B cell (primary cell): Measurements from ENCODE around the gene LRP11. TPM values are rescaled to one million over a fixed set of nuclear protein-coding genes. Genes with fewer than 3 reads are reported as not detected.

ENCODE experiments used
- ATAC-seq: fragments of 200-7000 bp; cut with Tn5 transposase; one replicate; pipeline ENCODE4 v1.10.0; 2021; ENCODE audit warnings: low read depth, mild to moderate bottlenecking, moderate number of reproducible peaks, moderate library complexity
- CTCF ChIA-PET: fragments of 350-600 bp; sonication (Branson Sonifier 250); formaldehyde crosslinking; loops from one replicate; lab custom pipeline; 2021; ENCODE audit warnings: antibody characterized with exemption, inconsistent platforms; lab: Charles Lee
- POLR2A ChIA-PET: fragments of 350-600 bp; sonication (Branson Sonifier 250); formaldehyde crosslinking; loops from one replicate; lab custom pipeline; 2021; ENCODE audit warnings: antibody characterized with exemption; lab: Charles Lee
- DNase-seq: peaks from one replicate; pipeline ENCODE4 v3.0.0; 2013
- H2AFZ ChIP-seq: 2 replicates; pipeline ENCODE4 v1.6.1; 2012; ENCODE audit warnings: mild to moderate bottlenecking, low read depth, low read length; ENCODE audit not compliant: insufficient read depth, poor library complexity, severe bottlenecking
- H3K27ac ChIP-seq, 2 donors: 1 replicate in 1 of 2; 2 replicates in 1 of 2; pipeline ENCODE4 v1.5.1; 2012 to 2013; ENCODE audit warnings: low read length in 2 of 2, mild to moderate bottlenecking in 2 of 2, moderate library complexity in 1 of 2
- H3K27me3 ChIP-seq, 4 experiments: fragments of 200-600 bp in 1 of 4; sonication (generic) in 1 of 4; replicated peaks in 1 of 4; 1 replicate in 2 of 4; 2 replicates in 2 of 4; pipeline versions ENCODE4 v1.6.1 to v1.7.0; 2013 to 2016; ENCODE audit warnings: low read length in 3 of 4, mild to moderate bottlenecking in 2 of 4, mixed read lengths in 1 of 4, moderate library complexity in 1 of 4; ENCODE audit not compliant: insufficient read depth in 4 of 4, control insufficient read depth in 3 of 4; ENCODE audit errors: control extremely low read depth in 1 of 4
- H3K36me3 ChIP-seq, 2 experiments: replicated peaks in 1 of 2; 1 replicate in 1 of 2; 2 replicates in 1 of 2; pipeline versions ENCODE4 v1.6.1 to v1.7.1; 2013; ENCODE audit warnings: low read length in 1 of 2; ENCODE audit not compliant: insufficient read depth in 2 of 2, control insufficient read depth in 1 of 2; ENCODE audit errors: control extremely low read depth in 1 of 2, extremely low read depth in 1 of 2
- H3K4me1 ChIP-seq, 2 donors: fragments of 200-600 bp in 1 of 2; sonication (generic) in 1 of 2; 1 replicate in 1 of 2; 2 replicates in 1 of 2; pipeline versions ENCODE4 v1.5.1 to v1.6.1; 2013 to 2017; ENCODE audit warnings: low read length in 2 of 2; ENCODE audit not compliant: control insufficient read depth in 2 of 2, insufficient read depth in 2 of 2
- H3K4me2 ChIP-seq: replicated peaks from 2 replicates; pipeline ENCODE3; 2012; ENCODE audit warnings: mild to moderate bottlenecking, low read depth, low read length; ENCODE audit not compliant: poor library complexity, severe bottlenecking
- H3K4me3 ChIP-seq, 5 experiments: fragments of 200-600 bp in 1 of 5; sonication (generic) in 1 of 5; 1 replicate in 3 of 5; 2 replicates in 2 of 5; pipeline versions ENCODE4 v1.5.1 to v1.7.0; 2011 to 2016; ENCODE audit warnings: low read length in 4 of 5, mild to moderate bottlenecking in 4 of 5, low read depth in 2 of 5, control low read depth in 1 of 5, moderate library complexity in 1 of 5; ENCODE audit not compliant: insufficient read depth in 1 of 5; ENCODE audit errors: control extremely low read depth in 1 of 5, extremely low read depth in 1 of 5
- H3K79me2 ChIP-seq: fragments of 200-600 bp; sonication (generic); one replicate; pipeline ENCODE4 v1.6.0; 2016; ENCODE audit warnings: low read length; ENCODE audit not compliant: control insufficient read depth, insufficient read depth
- H3K9ac ChIP-seq: fragments of 200-600 bp; sonication (generic); 2 replicates; pipeline ENCODE4 v1.6.1; 2017; ENCODE audit warnings: mild to moderate bottlenecking, low read length, moderate library complexity
- H3K9me3 ChIP-seq, 3 donors: one replicate each; pipeline versions ENCODE4 v1.6.1 to v1.7.1; 2013; ENCODE audit warnings: low read length in 2 of 3; ENCODE audit not compliant: control insufficient read depth in 2 of 3, insufficient read depth in 1 of 3; ENCODE audit errors: control extremely low read depth in 1 of 3
- H4K20me1 ChIP-seq: 2 replicates; pipeline ENCODE4 v1.6.0; 2012; ENCODE audit warnings: mild to moderate bottlenecking, low read length; ENCODE audit not compliant: insufficient read depth, control insufficient read depth, poor library complexity, severe bottlenecking
- H3K27ac Mint-ChIP-seq: one replicate; pipeline ENCODE4 v1.8.0; 2021; ENCODE audit warnings: mixed read lengths
- H3K27me3 Mint-ChIP-seq: one replicate; pipeline ENCODE4 v1.8.0; 2021; ENCODE audit warnings: mixed read lengths
- H3K4me1 Mint-ChIP-seq: one replicate; pipeline ENCODE4 v1.8.0; 2021; ENCODE audit warnings: mixed read lengths
- H3K4me3 Mint-ChIP-seq: one replicate; pipeline ENCODE4 v1.8.0; 2021; ENCODE audit warnings: mixed read lengths
- H3K9me3 Mint-ChIP-seq: one replicate; pipeline ENCODE4 v1.8.0; 2022; ENCODE audit warnings: mixed read lengths; ENCODE audit not compliant: insufficient read depth
- CTCF ChIP-seq: fragments of 200-600 bp; IDR thresholded peaks from one replicate; pipeline ENCODE4 v1.8.0; 2022; ENCODE audit warnings: antibody characterized with exemption, mild to moderate bottlenecking
- EZH2 ChIP-seq: IDR thresholded peaks from 2 replicates; pipeline ENCODE4 v1.6.1; 2012; ENCODE audit warnings: borderline replicate concordance, low read depth, mild to moderate bottlenecking, moderate library complexity, low read length; ENCODE audit not compliant: insufficient read depth, poor library complexity, severe bottlenecking
- WGBS: methylation state at CpG from one replicate; pipeline ENCODE4 v1.1.5; 2013; ENCODE audit warnings: missing lambda C conversion rate; ENCODE audit not compliant: insufficient coverage; 5-methylcytosine and 5-hydroxymethylcytosine counted together
- intact Hi-C: fragments of 100-400 bp; cut with micrococcal nuclease; formaldehyde crosslinking; loops from one replicate; pipeline ENCODE4 v1.10.0; 2022
- polyA plus RNA-seq: library from polyadenylated mRNA; depleted of rRNA; stranded (reverse); fragments of >200 nt; gene quantifications from 2 replicates; pipeline ENCODE4 v1.2.3, GENCODE V29; 2012
- total RNA-seq, 2 donors: library from RNA; stranded (reverse); fragments of 120-200 nt in 1 of 2; gene quantifications; 1 replicate in 1 of 2; 2 replicates in 1 of 2; pipeline versions ENCODE4 v1.2.3 to v1.2.4, GENCODE V29; 2013 to 2022

LRP11 gene
- total and polyA plus RNA-seq, 2 donors (not counting 1 experiment from before 2014, with no cell fraction given), result 0.34 to 1.2 TPM

GRCh38 chr6:149834513-149835481 is 29.4 kb downstream of the LRP11 start:
- Histone ChIP-seq H3K9me3 (peaks cover 0 to 7% (median 0%) of the 10 kb centered on the region in 3 donors), H3K4me3 (no peak overlapping the region), H2AFZ (no peak overlapping the region), H3K36me3 (no peaks in the 10 kb centered on the region), H3K27me3 (peaks cover 0 to 8% (median 0%) of the 10 kb centered on the region in 4 experiments), H3K4me1 (no peaks in the 10 kb centered on the region), H4K20me1 (no peaks in the 10 kb centered on the region), H3K4me2 (no peak overlapping the region), H3K27ac (no peak overlapping the region), H3K79me2 (no peaks in the 10 kb centered on the region), H3K9ac (no peak overlapping the region)
- no peak overlapping the region for H3K27ac Mint-ChIP-seq
- peak; percentile 70 for ATAC-seq
- no peaks in the 10 kb centered on the region for H3K9me3 Mint-ChIP-seq
- no peak overlapping the region for H3K4me3 Mint-ChIP-seq
- H3K4me1 Mint-ChIP-seq, result no peaks in the 10 kb centered on the region
- no peak for TF ChIP-seq EZH2
- peak; percentile 94 for TF ChIP-seq CTCF
- WGBS, result no CpG with 5 or more reads among the region's 5 CpGs
- DNase-seq, result peak; percentile 78
- ChIA-PET CTCF (interaction anchor here (0.6 to 4.5 kb wide), 14 partner anchors 9 to 182 kb away, joined by 3 to 25 read pairs (median 6); partner anchors contain the start of gene LRP11), POLR2A (no interaction called here)
- H3K27me3 Mint-ChIP-seq, result peaks cover 21% of the 10 kb centered on the region
- intact Hi-C loops, result loop anchor here (1.0 to 2.0 kb wide), 4 partner anchors 30 to 182 kb away; partner anchors contain the start of gene LRP11

GRCh38 chr6:149833651-149834050 is 30.5 kb downstream of the LRP11 start:
- no peak overlapping the region for H3K27ac ChIP-seq
- no peak overlapping the region for H3K27ac Mint-ChIP-seq
- no CpG with 5 or more reads among the region's 3 CpGs for WGBS
- no peak overlapping the region for H3K4me2 ChIP-seq
- H4K20me1 ChIP-seq, result no peaks in the 10 kb centered on the region
- no peak overlapping the region for H3K4me3 ChIP-seq
- no peak overlapping the region for H2AFZ ChIP-seq
- no peaks in the 10 kb centered on the region for H3K36me3 ChIP-seq
- DNase-seq (no peak), ATAC-seq (no peak)
- no peak overlapping the region for H3K9ac ChIP-seq
- ChIA-PET CTCF (interaction anchor here (0.6 to 4.5 kb wide), 6 partner anchors 9 to 183 kb away, joined by 3 to 25 read pairs (median 6); no protein-coding TSS in a partner anchor), POLR2A (no interaction called here)
- no peaks in the 10 kb centered on the region for H3K9me3 Mint-ChIP-seq
- TF ChIP-seq EZH2 (no peak), CTCF (no peak)
- no peaks in the 10 kb centered on the region for H3K4me1 ChIP-seq
- no peaks in the 10 kb centered on the region for H3K4me1 Mint-ChIP-seq
- H3K9me3 ChIP-seq, result peaks cover 0 to 7% (median 0%) of the 10 kb centered on the region in 3 donors
- no peaks in the 10 kb centered on the region for H3K79me2 ChIP-seq
- intact Hi-C loops, result loop anchor here (1.0 to 2.0 kb wide), 4 partner anchors 31 to 183 kb away; partner anchors contain the start of gene LRP11
- no peak overlapping the region for H3K4me3 Mint-ChIP-seq
- H3K27me3 Mint-ChIP-seq, result peaks cover 17% of the 10 kb centered on the region
- peaks cover 0 to 8% (median 0%) of the 10 kb centered on the region in 4 experiments for H3K27me3 ChIP-seq
